G401.6 (cell line): ENCODE results near the gene RNF220.

Experiments
- FAIRE-seq: peaks from 2 replicates; lab custom pipeline; 2012; peaks lifted over from hg19 to GRCh38; lab: Jason Lieb, UNC

Gene RNF220

GRCh38 chr1:44590475-44590874, 185.4 kb downstream of the RNF220 start:
- no peak for FAIRE-seq

- FAIRE-seq = no peak
Measured at GRCh38 chr1:44591381-44591780, 186.3 kb downstream of the RNF220 start.

- no peak for FAIRE-seq
Measured at GRCh38 chr1:44592208-44593145, 187.4 kb downstream of the RNF220 start.

- FAIRE-seq = no peak
Measured at GRCh38 chr1:44594353-44594752, 189.3 kb downstream of the RNF220 start.

GRCh38 chr1:44594871-44595735, 190.0 kb downstream of the RNF220 start:
- no peak for FAIRE-seq

- no peak for FAIRE-seq
Measured at GRCh38 chr1:44596511-44596910, 191.5 kb downstream of the RNF220 start.

GRCh38 chr1:44598167-44598566, 193.1 kb downstream of the RNF220 start:
- no peak for FAIRE-seq

GRCh38 chr1:44602634-44603628, 197.9 kb downstream of the RNF220 start:
- no peak for FAIRE-seq

GRCh38 chr1:44603718-44604117, 198.7 kb downstream of the RNF220 start:
- no peak for FAIRE-seq

GRCh38 chr1:44604157-44604955, 199.3 kb downstream of the RNF220 start:
- FAIRE-seq = no peak

GRCh38 chr1:44605914-44606615, 201.0 kb downstream of the RNF220 start:
- no peak for FAIRE-seq

GRCh38 chr1:44606701-44607281, 201.7 kb downstream of the RNF220 start:
- FAIRE-seq = no peak

GRCh38 chr1:44608141-44608540, 203.1 kb downstream of the RNF220 start:
- FAIRE-seq = no peak

GRCh38 chr1:44609412-44609767, 204.3 kb downstream of the RNF220 start:
- no peak for FAIRE-seq

- no peak for FAIRE-seq
Measured at GRCh38 chr1:44609768-44610526, 204.9 kb downstream of the RNF220 start.

GRCh38 chr1:44610527-44611148, 205.6 kb downstream of the RNF220 start:
- no peak for FAIRE-seq

- FAIRE-seq = no peak
Measured at GRCh38 chr1:44611419-44611818, 206.4 kb downstream of the RNF220 start.

- FAIRE-seq = no peak
Measured at GRCh38 chr1:44611866-44612265, 206.8 kb downstream of the RNF220 start.

- no peak for FAIRE-seq
Measured at GRCh38 chr1:44613941-44614340, 208.9 kb downstream of the RNF220 start.
